K562 (cell line): ENCODE measurements around the gene RNF187. TPM values are rescaled to one million over a fixed set of nuclear protein-coding genes. Genes with fewer than 3 reads are reported as not detected.

Experiments
- CEBPB ChIP-seq: fragments of 450-650 bp; IDR thresholded peaks from 2 replicates; pipeline ENCODE4 v1.6.1; 2016; ENCODE audit warnings: missing genetic modification characterization, missing compliant biosample characterization
- E2F1 ChIP-seq: sonication (generic); formaldehyde crosslinking; IDR thresholded peaks from 2 replicates; pipeline ENCODE4 v1.8.1; 2023; ENCODE audit warnings: mild to moderate bottlenecking, missing genetic modification reagents, moderate library complexity
- EZH2 ChIP-seq: IDR thresholded peaks from 2 replicates; pipeline ENCODE4 v1.6.1; 2012; ENCODE audit warnings: low read depth, mild to moderate bottlenecking, inconsistent platforms, low read length, borderline replicate concordance
- HEY1 ChIP-seq: fragments of 250-450 bp; sonication (Bioruptor Pico); IDR thresholded peaks from 2 replicates; pipeline ENCODE4 v1.5.0; 2020; ENCODE audit warnings: mild to moderate bottlenecking, moderate library complexity, borderline replicate concordance
- HNRNPL ChIP-seq: fragments of 200-400 bp; formaldehyde crosslinking; IDR thresholded peaks from 2 replicates; pipeline ENCODE4 v1.6.1; 2017; ENCODE audit warnings: low read depth, mild to moderate bottlenecking, low read length
- MAFF ChIP-seq: IDR thresholded peaks from 2 replicates; pipeline ENCODE4 v1.6.1; 2012; ENCODE audit warnings: low read length, improper control_type of control experiment
- NFATC3 ChIP-seq: fragments of 450-650 bp; IDR thresholded peaks from 2 replicates; pipeline ENCODE4 v1.6.1; 2017; ENCODE audit warnings: mild to moderate bottlenecking
- PTRF ChIP-seq: fragments of 450-650 bp; IDR thresholded peaks from 2 replicates; pipeline ENCODE4 v1.6.1; 2016; ENCODE audit warnings: mild to moderate bottlenecking, missing genetic modification characterization, missing compliant biosample characterization
- RAD21 ChIP-seq, 2 experiments: fragments of 250-450 bp in 1 of 2; fragments of 450-650 bp in 1 of 2; sonication (Bioruptor Pico) in 1 of 2; formaldehyde crosslinking in 1 of 2; IDR thresholded peaks in 1 of 2; conservative IDR thresholded peaks in 1 of 2; 2 replicates each; pipeline versions ENCODE4 v1.4.0 to v1.8.0; 2020 to 2022; ENCODE audit warnings: mild to moderate bottlenecking in 2 of 2, moderate library complexity in 1 of 2
- RHOXF2B ChIP-seq: fragments of 250-450 bp; sonication (Bioruptor Pico); conservative IDR thresholded peaks from 2 replicates; pipeline ENCODE4 v1.5.1; 2021
- SIN3A ChIP-seq, 2 experiments: fragments of 150-350 bp in 1 of 2; IDR thresholded peaks; 2 replicates each; pipeline ENCODE4 v1.6.1; 2011 to 2016; ENCODE audit warnings: borderline replicate concordance in 2 of 2, low read depth in 2 of 2, low read length in 2 of 2, mild to moderate bottlenecking in 2 of 2, moderate library complexity in 2 of 2; ENCODE audit not compliant: control insufficient read depth in 1 of 2
- SMARCE1 ChIP-seq: fragments of 450-650 bp; IDR thresholded peaks from 2 replicates; pipeline ENCODE4 v1.7.1; 2016; ENCODE audit warnings: mild to moderate bottlenecking
- TFE3 ChIP-seq: fragments of 450-650 bp; formaldehyde crosslinking; IDR thresholded peaks from 2 replicates; pipeline ENCODE4 v1.4.0; 2020; ENCODE audit warnings: mild to moderate bottlenecking, mixed read lengths
- ZBTB1 ChIP-seq: sonication (generic); formaldehyde crosslinking; IDR thresholded peaks from 2 replicates; pipeline ENCODE4 v1.8.1; 2023; ENCODE audit warnings: missing genetic modification reagents, low read depth, mild to moderate bottlenecking, borderline replicate concordance
- ZNF274 ChIP-seq: IDR thresholded peaks from 2 replicates; pipeline ENCODE4 v1.6.1; 2011; ENCODE audit warnings: low read depth, mild to moderate bottlenecking, low read length, moderate library complexity, borderline replicate concordance
- ZNF584 ChIP-seq: fragments of 200-800 bp; sonication (Bioruptor generic); IDR thresholded peaks from 2 replicates; pipeline ENCODE4 v1.6.1; 2016; ENCODE audit warnings: low read depth, mild to moderate bottlenecking, missing genetic modification characterization, missing compliant biosample characterization
- polyA plus RNA-seq, 8 experiments: library from polyadenylated mRNA; depleted of rRNA in 4 of 8; stranded (reverse) in 5 of 8; unstranded in 3 of 8; fragments of >200 nt; fragmentation: Nextera tagmentation in 2 of 8; fragmentation: Illumina TruSeq in 1 of 8; extraction: Ambion mirVana in 2 of 8; extraction: Trizol in 1 of 8; gene quantifications; 2 replicates each; pipeline versions ENCODE4 v1.2.1 to v1.2.3, GENCODE V29; 2011 to 2014; ENCODE audit warnings: inconsistent platforms in 1 of 8, missing spikeins in 1 of 8
- total RNA-seq, 7 experiments: library from RNA; depleted of rRNA in 6 of 7; stranded (reverse); fragments of >200 nt in 6 of 7; fragmentation: Illumina TruSeq in 2 of 7; extraction: Trizol in 2 of 7; gene quantifications; 2 replicates each; pipeline versions ENCODE4 v1.2.1 to v1.2.3, GENCODE V29; 2011 to 2021; ENCODE audit warnings: low replicate concordance in 1 of 7
- TF ChIP-seq, protein P1 (sequence below): sonication (generic); formaldehyde crosslinking; IDR thresholded peaks from 2 replicates; pipeline ENCODE4 v1.4.0; 2020; ENCODE audit warnings: mild to moderate bottlenecking, missing genetic modification reagents
- TF ChIP-seq, protein P2 (sequence below): fragments of 450-650 bp; IDR thresholded peaks from 2 replicates; pipeline ENCODE4 v1.7.1; 2018; ENCODE audit warnings: mild to moderate bottlenecking, low read depth; ENCODE audit not compliant: partially characterized antibody

The RNF187 gene
- total and polyA plus RNA-seq, 9 of the 15 experiments (the other 6 are each of a cell fraction or from before 2014, with no cell fraction given): 2.3 to 119 (median 41.9) TPM

DNA sequence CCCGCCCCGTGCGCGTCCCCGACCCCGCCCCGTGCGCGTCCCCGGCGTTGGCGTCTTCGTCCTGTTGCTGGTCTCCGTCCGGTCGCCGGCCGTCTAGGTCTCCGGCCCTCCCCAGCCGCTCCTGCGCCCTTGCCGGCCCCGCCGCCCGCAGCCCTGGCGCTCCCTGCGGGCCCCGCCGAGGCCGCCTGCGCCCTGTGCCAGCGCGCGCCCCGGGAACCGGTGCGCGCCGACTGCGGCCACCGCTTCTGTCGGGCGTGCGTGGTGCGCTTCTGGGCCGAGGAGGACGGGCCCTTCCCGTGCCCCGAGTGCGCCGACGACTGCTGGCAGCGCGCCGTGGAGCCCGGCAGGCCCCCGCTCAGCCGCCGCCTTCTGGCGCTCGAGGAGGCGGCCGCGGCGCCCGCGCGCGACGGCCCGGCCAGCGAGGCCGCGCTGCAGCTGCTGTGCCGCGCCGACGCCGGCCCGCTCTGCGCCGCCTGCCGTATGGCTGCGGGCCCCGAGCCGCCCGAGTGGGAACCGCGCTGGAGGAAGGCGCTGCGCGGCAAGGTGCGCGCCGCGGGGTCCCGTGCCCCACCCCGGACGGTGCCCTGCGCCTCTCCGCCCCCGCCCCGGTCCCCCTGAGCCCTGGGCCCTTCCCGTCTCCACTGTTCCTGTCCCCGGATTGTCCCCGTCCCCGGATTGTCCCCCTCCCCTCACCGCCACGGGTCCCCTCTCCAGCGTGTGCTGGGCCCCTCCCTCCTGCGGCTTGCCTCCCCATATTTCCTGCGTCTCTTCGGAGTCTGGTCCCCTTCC is at the start of gene RNF187 (continued):
- TF ChIP-seq ZBTB1 (CRISPR knock-in tag) (peak; percentile 9; the same call in 1 of the 2 replicates), E2F1 (no peak), ZNF274 (no peak), HNRNPL (0 out of 2 replicates have a peak, but pooled peaks have one; percentile 24), SIN3A (IDR thresholded peaks at IDR 0.05; ENCODE audit: borderline replicate concordance in 2 of 2, control insufficient read depth in 1 of 2, low read depth in 2 of 2, low read length in 2 of 2) (peak in 1 of 2 experiments; percentile 36; a peak in 1 of 4 replicates), HEY1 (CRISPR knock-in tag) (no peak), TFE3 (CRISPR knock-in tag) (no peak), RHOXF2B (CRISPR knock-in tag) (no peak), RAD21 (CRISPR knock-in tag; conservative IDR thresholded peaks at IDR 0.05 in 1 of 2, IDR thresholded peaks at IDR 0.05 in 1 of 2) (no peak), NFATC3 (no peak), EZH2 (no peak), PTRF (tag) (no peak), CEBPB (tag) (no peak), SMARCE1 (no peak), MAFF (no peak), ZNF584 (peak; percentile 91)
- TF ChIP-seq, protein P1, sequence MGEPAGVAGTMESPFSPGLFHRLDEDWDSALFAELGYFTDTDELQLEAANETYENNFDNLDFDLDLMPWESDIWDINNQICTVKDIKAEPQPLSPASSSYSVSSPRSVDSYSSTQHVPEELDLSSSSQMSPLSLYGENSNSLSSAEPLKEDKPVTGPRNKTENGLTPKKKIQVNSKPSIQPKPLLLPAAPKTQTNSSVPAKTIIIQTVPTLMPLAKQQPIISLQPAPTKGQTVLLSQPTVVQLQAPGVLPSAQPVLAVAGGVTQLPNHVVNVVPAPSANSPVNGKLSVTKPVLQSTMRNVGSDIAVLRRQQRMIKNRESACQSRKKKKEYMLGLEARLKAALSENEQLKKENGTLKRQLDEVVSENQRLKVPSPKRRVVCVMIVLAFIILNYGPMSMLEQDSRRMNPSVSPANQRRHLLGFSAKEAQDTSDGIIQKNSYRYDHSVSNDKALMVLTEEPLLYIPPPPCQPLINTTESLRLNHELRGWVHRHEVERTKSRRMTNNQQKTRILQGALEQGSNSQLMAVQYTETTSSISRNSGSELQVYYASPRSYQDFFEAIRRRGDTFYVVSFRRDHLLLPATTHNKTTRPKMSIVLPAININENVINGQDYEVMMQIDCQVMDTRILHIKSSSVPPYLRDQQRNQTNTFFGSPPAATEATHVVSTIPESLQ: no peak
- TF ChIP-seq, protein P2, sequence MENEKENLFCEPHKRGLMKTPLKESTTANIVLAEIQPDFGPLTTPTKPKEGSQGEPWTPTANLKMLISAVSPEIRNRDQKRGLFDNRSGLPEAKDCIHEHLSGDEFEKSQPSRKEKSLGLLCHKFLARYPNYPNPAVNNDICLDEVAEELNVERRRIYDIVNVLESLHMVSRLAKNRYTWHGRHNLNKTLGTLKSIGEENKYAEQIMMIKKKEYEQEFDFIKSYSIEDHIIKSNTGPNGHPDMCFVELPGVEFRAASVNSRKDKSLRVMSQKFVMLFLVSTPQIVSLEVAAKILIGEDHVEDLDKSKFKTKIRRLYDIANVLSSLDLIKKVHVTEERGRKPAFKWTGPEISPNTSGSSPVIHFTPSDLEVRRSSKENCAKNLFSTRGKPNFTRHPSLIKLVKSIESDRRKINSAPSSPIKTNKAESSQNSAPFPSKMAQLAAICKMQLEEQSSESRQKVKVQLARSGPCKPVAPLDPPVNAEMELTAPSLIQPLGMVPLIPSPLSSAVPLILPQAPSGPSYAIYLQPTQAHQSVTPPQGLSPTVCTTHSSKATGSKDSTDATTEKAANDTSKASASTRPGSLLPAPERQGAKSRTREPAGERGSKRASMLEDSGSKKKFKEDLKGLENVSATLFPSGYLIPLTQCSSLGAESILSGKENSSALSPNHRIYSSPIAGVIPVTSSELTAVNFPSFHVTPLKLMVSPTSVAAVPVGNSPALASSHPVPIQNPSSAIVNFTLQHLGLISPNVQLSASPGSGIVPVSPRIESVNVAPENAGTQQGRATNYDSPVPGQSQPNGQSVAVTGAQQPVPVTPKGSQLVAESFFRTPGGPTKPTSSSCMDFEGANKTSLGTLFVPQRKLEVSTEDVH: no peak
